Body of pancreas (tissue), 4 donors: Measurements from ENCODE around the gene RALB.

Source experiments
- CTCF ChIP-seq, 7 experiments: fragments of 450-650 bp in 4 of 7; fragments of 200-600 bp in 3 of 7; sonication (generic) in 3 of 7; IDR thresholded peaks; one replicate each; pipeline ENCODE4 v1.5.1; 2016 to 2019; ENCODE audit warnings: antibody characterized with exemption in 7 of 7
- POLR2A ChIP-seq, 3 donors: fragments of 450-650 bp; IDR thresholded peaks; one replicate each; pipeline ENCODE4 v1.6.1; 2016; ENCODE audit warnings: antibody characterized with exemption in 3 of 3, mild to moderate bottlenecking in 2 of 3

- TF ChIP-seq CTCF (IDR thresholded peaks at IDR 0.05) (no peak), POLR2A (IDR thresholded peaks at IDR 0.05) (no peak)
These were observed 8.8 kb downstream of the RALB start for GRCh38 chr2:120261387-120262006.
